Keratinocyte (primary cell): ENCODE results near the gene PCBP2. TPM values are rescaled to one million over a fixed set of nuclear protein-coding genes. Genes with fewer than 3 reads are reported as not detected.

ENCODE experiments used
- DNase-seq: peaks from one replicate; pipeline ENCODE4 v3.0.0-alpha.2; 2011; ENCODE audit warnings: low read depth, missing footprints, low spot score
- FAIRE-seq: peaks from 2 replicates; lab custom pipeline; 2011; peaks lifted over from hg19 to GRCh38; lab: Jason Lieb, UNC
- H2AFZ ChIP-seq: 2 replicates; pipeline ENCODE4 v1.6.0; 2012; ENCODE audit warnings: low read length, control low read depth, inconsistent platforms; ENCODE audit not compliant: control insufficient read depth
- H3K27ac ChIP-seq: 2 replicates; pipeline ENCODE4 v1.5.1; 2011; ENCODE audit warnings: low read length; ENCODE audit not compliant: control insufficient read depth, insufficient read depth
- H3K27me3 ChIP-seq: 3 replicates; pipeline ENCODE4 v1.6.0; 2011; ENCODE audit warnings: low read length; ENCODE audit not compliant: control insufficient read depth, insufficient read depth; ENCODE audit errors: extremely low read depth
- H3K36me3 ChIP-seq, 2 experiments: 2 replicates in 1 of 2; 3 replicates in 1 of 2; pipeline ENCODE4 v1.5.1; 2011; ENCODE audit warnings: low read length in 2 of 2, mild to moderate bottlenecking in 1 of 2; ENCODE audit not compliant: control insufficient read depth in 2 of 2, insufficient read depth in 2 of 2; ENCODE audit errors: extremely low read depth in 1 of 2
- H3K4me1 ChIP-seq: 3 replicates; pipeline ENCODE4 v1.5.1; 2011; ENCODE audit warnings: low read length; ENCODE audit not compliant: control insufficient read depth, insufficient read depth; ENCODE audit errors: extremely low read depth
- H3K4me2 ChIP-seq: 3 replicates; pipeline ENCODE4 v1.6.0; 2011; ENCODE audit warnings: low read depth, low read length; ENCODE audit not compliant: control insufficient read depth, insufficient read depth; ENCODE audit errors: extremely low read depth
- H3K4me3 ChIP-seq, 3 experiments: fragments of 200-600 bp in 1 of 3; sonication (generic) in 1 of 3; 2 replicates in 2 of 3; 3 replicates in 1 of 3; pipeline ENCODE4 v1.5.1; 2011 to 2016; ENCODE audit warnings: low read length in 3 of 3, mild to moderate bottlenecking in 3 of 3, control low read depth in 2 of 3, inconsistent platforms in 1 of 3, low read depth in 1 of 3, mixed read lengths in 1 of 3, mixed run types in 1 of 3, moderate library complexity in 1 of 3; ENCODE audit not compliant: control insufficient read depth in 2 of 3, insufficient read depth in 2 of 3; ENCODE audit errors: extremely low read depth in 1 of 3
- H3K79me2 ChIP-seq: 2 replicates; pipeline ENCODE4 v1.6.0; 2012; ENCODE audit warnings: low read length; ENCODE audit not compliant: control insufficient read depth, insufficient read depth
- H3K9ac ChIP-seq: 3 replicates; pipeline ENCODE4 v1.6.0; 2011; ENCODE audit warnings: low read length; ENCODE audit not compliant: control insufficient read depth, insufficient read depth; ENCODE audit errors: extremely low read depth
- H3K9me1 ChIP-seq: 3 replicates; pipeline ENCODE4 v1.6.0; 2011; ENCODE audit warnings: low read length; ENCODE audit not compliant: control insufficient read depth, insufficient read depth; ENCODE audit errors: extremely low read depth
- H3K9me3 ChIP-seq: 2 replicates; pipeline ENCODE4 v1.5.1; 2012; ENCODE audit warnings: low read depth, low read length; ENCODE audit not compliant: control insufficient read depth
- H4K20me1 ChIP-seq: 3 replicates; pipeline ENCODE4 v1.6.0; 2011; ENCODE audit warnings: low read length; ENCODE audit not compliant: control insufficient read depth, insufficient read depth; ENCODE audit errors: extremely low read depth
- CTCF ChIP-seq, 3 experiments: IDR thresholded peaks in 1 of 3; conservative IDR thresholded peaks in 1 of 3; optimal IDR thresholded peaks in 1 of 3; 2 replicates in 2 of 3; 3 replicates in 1 of 3; pipeline versions ENCODE3 to v1.5.1; 2011; ENCODE audit warnings: low read length in 3 of 3, mild to moderate bottlenecking in 3 of 3, moderate library complexity in 2 of 3, control low read depth in 1 of 3, inconsistent platforms in 1 of 3; ENCODE audit not compliant: insufficient read depth in 2 of 3; ENCODE audit errors: extremely low read depth in 1 of 3
- EZH2 ChIP-seq: IDR thresholded peaks from one replicate; pipeline ENCODE4 v1.6.1; 2012; ENCODE audit warnings: inconsistent platforms, mild to moderate bottlenecking, low read length, moderate library complexity
- dilution Hi-C: fragments of 300-500 bp; cut with MboI; formaldehyde crosslinking; loops from one replicate; pipeline ENCODE4 v1.7.0; 2020; ENCODE audit warnings: low sequenced_read_pairs; ENCODE audit not compliant: extremely low pct_ligation_motif_present
- polyA plus RNA-seq, 5 experiments: library from polyadenylated mRNA; depleted of rRNA in 3 of 5; stranded (reverse) in 3 of 5; stranded (forward) in 1 of 5; unstranded in 1 of 5; fragments of >200 nt; gene quantifications; 1 replicate in 1 of 5; 2 replicates in 3 of 5; 3 replicates in 1 of 5; pipeline versions ENCODE4 v1.2.1 to v1.2.3, GENCODE V29; 2011 to 2012; ENCODE audit warnings: missing spikeins in 2 of 5, low read depth in 1 of 5, low replicate concordance in 1 of 5

The PCBP2 gene
- polyA plus RNA-seq, 1 donor (not counting 4 experiments of a cell fraction or from before 2014, with no cell fraction given) = 238 TPM

- Histone ChIP-seq H3K4me3 (no peak overlapping the region), H3K36me3 (peaks cover 0 to 2% of the 10 kb centered on the region in 2 experiments), H3K27ac (no peak overlapping the region), H3K27me3 (no peaks in the 10 kb centered on the region), H4K20me1 (no peaks in the 10 kb centered on the region), H3K79me2 (peaks cover 11% of the 10 kb centered on the region), H3K9me3 (no peaks in the 10 kb centered on the region), H2AFZ (no peak overlapping the region), H3K4me1 (peaks cover 29% of the 10 kb centered on the region), H3K4me2 (no peak overlapping the region), H3K9me1 (no peaks in the 10 kb centered on the region), H3K9ac (no peak overlapping the region)
- FAIRE-seq (no peak), DNase-seq (no peak)
- dilution Hi-C loops = no loop called here
- TF ChIP-seq EZH2 = no peak
- no peak for TF ChIP-seq CTCF (optimal IDR thresholded peaks at IDR 0.05 in 1 of 3, IDR thresholded peaks at IDR 0.05 in 1 of 3, conservative IDR thresholded peaks at IDR 0.05 in 1 of 3; ENCODE audit: extremely low read depth in 1 of 3, insufficient read depth in 2 of 3, low read length in 3 of 3)
These were observed 46.3 kb downstream of the PCBP2 start for GRCh38 chr12:53498235-53498630.

GRCh38 chr12:53499266-53500141 is 47.6 kb downstream of the PCBP2 start, which contains the start of gene MAP3K12:
Gene MAP3K12, minus strand, starts transcription at chr12:53499458. Its CDS starts 12,067 bp downstream, at chr12:53487391.
- dilution Hi-C loops = no loop called here
- Histone ChIP-seq H4K20me1 (no peaks in the 10 kb centered on the region), H3K27me3 (no peaks in the 10 kb centered on the region), H3K4me1 (peaks cover 22% of the 10 kb centered on the region), H3K4me2 (peak within 1 kb of the TSS; percentile 79), H3K9ac (peak within 1 kb of the TSS; percentile 78), H3K4me3 (peak within 1 kb of the TSS; percentile 55 to 74 (median 71)), H3K36me3 (peaks cover 2 to 7% of the 10 kb centered on the region in 2 experiments), H2AFZ (peak within 1 kb of the TSS; percentile 67), H3K27ac (peak within 1 kb of the TSS; percentile 84), H3K79me2 (peaks cover 11% of the 10 kb centered on the region), H3K9me1 (no peaks in the 10 kb centered on the region), H3K9me3 (no peaks in the 10 kb centered on the region)
- TF ChIP-seq CTCF (optimal IDR thresholded peaks at IDR 0.05 in 1 of 3, IDR thresholded peaks at IDR 0.05 in 1 of 3, conservative IDR thresholded peaks at IDR 0.05 in 1 of 3; ENCODE audit: extremely low read depth in 1 of 3, insufficient read depth in 2 of 3, low read length in 3 of 3) (peak in 1 of 3 experiments; percentile 50), EZH2 (no peak)
- no peak for FAIRE-seq
- DNase-seq = no peak
